Limb (tissue), 2 donors: ENCODE measurements around the gene PCDHB16.
"Not testable (repeated sequence)": the region's sequence is repeated elsewhere in the genome, so short reads cannot be mapped to it uniquely, and the experiment has no call there.

Source experiments
- DNase-seq, 2 donors: peaks; one replicate each; pipeline ENCODE4 v3.0.0-alpha.2; 2016; ENCODE audit errors: extremely low spot score in 2 of 2

The PCDHB16 gene

DNA sequence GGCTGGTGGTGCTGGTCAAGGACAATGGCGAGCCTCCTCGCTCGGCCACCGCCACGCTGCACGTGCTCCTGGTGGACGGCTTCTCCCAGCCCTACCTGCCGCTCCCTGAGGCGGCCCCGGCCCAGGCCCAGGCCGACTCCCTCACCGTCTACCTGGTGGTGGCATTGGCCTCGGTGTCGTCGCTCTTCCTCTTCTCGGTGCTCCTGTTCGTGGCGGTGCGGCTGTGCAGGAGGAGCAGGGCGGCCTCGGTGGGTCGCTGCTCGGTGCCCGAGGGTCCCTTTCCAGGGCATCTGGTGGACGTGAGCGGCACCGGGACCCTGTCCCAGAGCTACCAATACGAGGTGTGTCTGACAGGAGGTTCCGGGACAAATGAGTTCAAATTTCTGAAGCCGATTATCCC is 43.2 kb downstream of the PCDHB16 start:
- DNase-seq: not testable (repeated sequence)

DNA sequence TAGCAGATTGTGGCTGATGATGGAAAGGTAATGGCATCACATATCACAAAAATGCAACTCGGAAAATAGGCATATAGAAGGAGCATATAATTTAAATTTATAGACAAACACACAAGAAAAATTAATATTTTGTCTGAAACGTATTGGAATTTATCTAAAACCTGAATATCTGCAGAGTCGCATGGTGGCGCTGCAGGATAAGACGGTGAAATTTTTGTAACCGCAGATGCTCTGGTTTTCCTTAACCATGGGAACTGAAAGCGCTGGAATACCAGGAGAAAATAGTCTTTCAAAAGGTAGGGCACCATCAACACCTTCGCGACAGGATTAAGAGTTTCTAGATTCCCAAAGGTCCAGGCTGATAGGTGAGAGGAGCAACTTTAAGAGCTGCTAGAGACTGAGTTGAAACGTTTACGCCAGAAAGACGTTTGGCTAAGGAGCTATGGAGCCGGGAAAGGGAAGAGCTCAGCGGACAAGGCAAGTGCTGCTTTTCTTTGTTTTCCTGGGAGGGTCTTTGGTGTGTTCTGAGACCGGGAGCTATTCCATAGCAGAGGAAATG is 52.0 kb downstream of the PCDHB16 start:
- DNase-seq: no peak
